ENCODE measurements around the gene SPATS2.

The SPATS2 gene

GRCh38 chr12:49439042-49439441 is 71.8 kb downstream of the SPATS2 start:
- Histone ChIP-seq H3K36me3 (no peaks in the 10 kb centered on the region), H3K27me3 (no peaks in the 10 kb centered on the region), H3K9me3 (no peaks in the 10 kb centered on the region), H3K4me1 (no peaks in the 10 kb centered on the region), H3K4me3 (no peak overlapping the region), H3K27ac (no peak overlapping the region)
- intact Hi-C loops (cut with DNase I; ENCODE audit: low total_unique reads), result no loop called here
- TF ChIP-seq CTCF (IDR thresholded peaks at IDR 0.05), result no peak
- no peak for DNase-seq

- Histone ChIP-seq H3K4me3 (no peak overlapping the region), H3K36me3 (no peaks in the 10 kb centered on the region), H3K27ac (no peak overlapping the region), H3K9me3 (no peaks in the 10 kb centered on the region), H3K27me3 (no peaks in the 10 kb centered on the region), H3K4me1 (no peaks in the 10 kb centered on the region)
- intact Hi-C loops (cut with DNase I; ENCODE audit: low total_unique reads), result no loop called here
- no peak for TF ChIP-seq CTCF (IDR thresholded peaks at IDR 0.05)
- no peak for DNase-seq
These were observed 72.8 kb downstream of the SPATS2 start for GRCh38 chr12:49440035-49440434.

GRCh38 chr12:49442915-49443314 is 75.7 kb downstream of the SPATS2 start:
- intact Hi-C loops (cut with DNase I; ENCODE audit: low total_unique reads), result no loop called here
- H3K4me1 ChIP-seq, result no peaks in the 10 kb centered on the region
- no peak for TF ChIP-seq CTCF (IDR thresholded peaks at IDR 0.05)
- H3K27ac ChIP-seq, result no peak overlapping the region
- no peaks in the 10 kb centered on the region for H3K27me3 ChIP-seq
- no peaks in the 10 kb centered on the region for H3K36me3 ChIP-seq
- H3K9me3 ChIP-seq, result no peaks in the 10 kb centered on the region
- no peak for DNase-seq
- no peak overlapping the region for H3K4me3 ChIP-seq

GRCh38 chr12:49446571-49446970 is 79.3 kb downstream of the SPATS2 start:
- Histone ChIP-seq H3K4me3 (no peak overlapping the region), H3K27ac (no peak overlapping the region), H3K27me3 (no peaks in the 10 kb centered on the region), H3K4me1 (no peaks in the 10 kb centered on the region), H3K36me3 (no peaks in the 10 kb centered on the region), H3K9me3 (no peaks in the 10 kb centered on the region)
- intact Hi-C loops (cut with DNase I; ENCODE audit: low total_unique reads), result no loop called here
- TF ChIP-seq CTCF (IDR thresholded peaks at IDR 0.05), result no peak
- no peak for DNase-seq

- H3K9me3 ChIP-seq, result no peaks in the 10 kb centered on the region
- H3K36me3 ChIP-seq, result no peaks in the 10 kb centered on the region
- H3K4me3 ChIP-seq, result no peak overlapping the region
- H3K27me3 ChIP-seq, result no peaks in the 10 kb centered on the region
- intact Hi-C loops (cut with DNase I; ENCODE audit: low total_unique reads), result no loop called here
- H3K27ac ChIP-seq, result no peak overlapping the region
- no peak for DNase-seq
- H3K4me1 ChIP-seq, result no peaks in the 10 kb centered on the region
- TF ChIP-seq CTCF (IDR thresholded peaks at IDR 0.05), result no peak
These were observed 81.6 kb downstream of the SPATS2 start for GRCh38 chr12:49448858-49449257.
